Liver (tissue), 3 donors: ENCODE data around the gene INTS6.

Experiments used
- GABPA ChIP-seq, 2 donors: IDR thresholded peaks in 1 of 2; conservative IDR thresholded peaks in 1 of 2; 2 replicates each; pipeline ENCODE4 v1.6.1; 2016; ENCODE audit warnings: antibody characterized with exemption in 2 of 2, mild to moderate bottlenecking in 1 of 2, moderate library complexity in 1 of 2
- TF ChIP-seq, protein P1 (sequence below): IDR thresholded peaks from 2 replicates; pipeline ENCODE4 v1.6.1; 2016; ENCODE audit warnings: antibody characterized with exemption, mild to moderate bottlenecking
- TF ChIP-seq, protein P2 (sequence below): fragments of 150-350 bp; IDR thresholded peaks from 2 replicates; pipeline ENCODE4 v1.5.1; 2017; ENCODE audit warnings: improper control_type of control experiment, low read depth, low read length; ENCODE audit not compliant: missing input control
- donor health status: healthy.
- donor health status: healthy.

DNA sequence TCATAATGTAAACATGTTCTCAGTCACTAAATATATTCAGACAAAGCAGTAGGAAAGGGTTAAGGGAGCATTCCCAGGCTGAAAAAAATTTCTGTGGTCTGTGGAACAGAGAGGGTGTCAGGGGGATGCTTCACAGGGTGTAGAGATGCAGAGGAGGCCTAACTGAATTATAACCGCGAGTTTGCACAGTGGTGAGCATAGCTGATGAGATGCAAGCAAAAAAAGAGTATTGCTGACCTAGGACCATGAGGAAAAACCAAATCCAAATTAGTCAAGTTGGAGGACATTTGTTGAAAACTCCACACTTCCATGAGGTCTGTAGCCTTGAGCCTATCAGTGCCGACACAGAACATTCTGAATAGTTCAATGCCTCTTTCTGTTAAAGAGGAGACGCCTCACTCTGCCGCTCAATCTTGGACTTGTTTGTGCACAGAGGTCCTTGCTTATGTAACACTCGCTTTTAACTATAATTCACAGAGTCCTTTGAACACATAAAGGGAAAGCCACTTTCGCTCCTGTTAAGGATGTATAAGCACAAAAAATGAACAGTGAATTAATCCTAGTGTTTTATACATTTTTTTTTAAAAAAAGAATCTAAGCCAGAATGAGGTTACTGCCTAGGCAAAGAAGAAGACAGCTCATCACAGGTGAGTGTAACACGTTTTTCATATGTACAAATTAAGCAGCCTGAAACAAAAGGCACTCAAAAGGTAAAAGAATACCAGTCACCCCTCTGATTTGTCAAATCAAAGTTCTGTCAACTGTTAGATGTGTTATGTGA, 25.8 kb upstream of the INTS6 start:
- no peak for TF ChIP-seq GABPA (IDR thresholded peaks at IDR 0.05 in 1 of 2, conservative IDR thresholded peaks at IDR 0.05 in 1 of 2)
- TF ChIP-seq, protein P1, sequence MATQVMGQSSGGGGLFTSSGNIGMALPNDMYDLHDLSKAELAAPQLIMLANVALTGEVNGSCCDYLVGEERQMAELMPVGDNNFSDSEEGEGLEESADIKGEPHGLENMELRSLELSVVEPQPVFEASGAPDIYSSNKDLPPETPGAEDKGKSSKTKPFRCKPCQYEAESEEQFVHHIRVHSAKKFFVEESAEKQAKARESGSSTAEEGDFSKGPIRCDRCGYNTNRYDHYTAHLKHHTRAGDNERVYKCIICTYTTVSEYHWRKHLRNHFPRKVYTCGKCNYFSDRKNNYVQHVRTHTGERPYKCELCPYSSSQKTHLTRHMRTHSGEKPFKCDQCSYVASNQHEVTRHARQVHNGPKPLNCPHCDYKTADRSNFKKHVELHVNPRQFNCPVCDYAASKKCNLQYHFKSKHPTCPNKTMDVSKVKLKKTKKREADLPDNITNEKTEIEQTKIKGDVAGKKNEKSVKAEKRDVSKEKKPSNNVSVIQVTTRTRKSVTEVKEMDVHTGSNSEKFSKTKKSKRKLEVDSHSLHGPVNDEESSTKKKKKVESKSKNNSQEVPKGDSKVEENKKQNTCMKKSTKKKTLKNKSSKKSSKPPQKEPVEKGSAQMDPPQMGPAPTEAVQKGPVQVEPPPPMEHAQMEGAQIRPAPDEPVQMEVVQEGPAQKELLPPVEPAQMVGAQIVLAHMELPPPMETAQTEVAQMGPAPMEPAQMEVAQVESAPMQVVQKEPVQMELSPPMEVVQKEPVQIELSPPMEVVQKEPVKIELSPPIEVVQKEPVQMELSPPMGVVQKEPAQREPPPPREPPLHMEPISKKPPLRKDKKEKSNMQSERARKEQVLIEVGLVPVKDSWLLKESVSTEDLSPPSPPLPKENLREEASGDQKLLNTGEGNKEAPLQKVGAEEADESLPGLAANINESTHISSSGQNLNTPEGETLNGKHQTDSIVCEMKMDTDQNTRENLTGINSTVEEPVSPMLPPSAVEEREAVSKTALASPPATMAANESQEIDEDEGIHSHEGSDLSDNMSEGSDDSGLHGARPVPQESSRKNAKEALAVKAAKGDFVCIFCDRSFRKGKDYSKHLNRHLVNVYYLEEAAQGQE = peak; percentile 13
- TF ChIP-seq, protein P2, sequence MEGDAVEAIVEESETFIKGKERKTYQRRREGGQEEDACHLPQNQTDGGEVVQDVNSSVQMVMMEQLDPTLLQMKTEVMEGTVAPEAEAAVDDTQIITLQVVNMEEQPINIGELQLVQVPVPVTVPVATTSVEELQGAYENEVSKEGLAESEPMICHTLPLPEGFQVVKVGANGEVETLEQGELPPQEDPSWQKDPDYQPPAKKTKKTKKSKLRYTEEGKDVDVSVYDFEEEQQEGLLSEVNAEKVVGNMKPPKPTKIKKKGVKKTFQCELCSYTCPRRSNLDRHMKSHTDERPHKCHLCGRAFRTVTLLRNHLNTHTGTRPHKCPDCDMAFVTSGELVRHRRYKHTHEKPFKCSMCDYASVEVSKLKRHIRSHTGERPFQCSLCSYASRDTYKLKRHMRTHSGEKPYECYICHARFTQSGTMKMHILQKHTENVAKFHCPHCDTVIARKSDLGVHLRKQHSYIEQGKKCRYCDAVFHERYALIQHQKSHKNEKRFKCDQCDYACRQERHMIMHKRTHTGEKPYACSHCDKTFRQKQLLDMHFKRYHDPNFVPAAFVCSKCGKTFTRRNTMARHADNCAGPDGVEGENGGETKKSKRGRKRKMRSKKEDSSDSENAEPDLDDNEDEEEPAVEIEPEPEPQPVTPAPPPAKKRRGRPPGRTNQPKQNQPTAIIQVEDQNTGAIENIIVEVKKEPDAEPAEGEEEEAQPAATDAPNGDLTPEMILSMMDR = no peak
